Psoas muscle (tissue), 8 donors: ENCODE measurements around the gene ZNF574. TPM values are rescaled to one million over a fixed set of nuclear protein-coding genes. Genes with fewer than 3 reads are reported as not detected.
A peak's percentile ranks its signal among the peaks of the same experiment; 100 is the strongest.

Experiments
- ATAC-seq, 4 donors: fragments of 200-7000 bp; cut with Tn5 transposase; one replicate each; pipeline ENCODE4 v1.9.1; 2020; ENCODE audit warnings: moderate library complexity in 3 of 4, mild to moderate bottlenecking in 2 of 4
- DNase-seq, 2 donors: peaks; one replicate each; pipeline ENCODE4 v3.0.0-alpha.2; 2020
- H3K27ac ChIP-seq: fragments of 200-600 bp; one replicate; pipeline ENCODE4 v1.8.0; 2022
- H3K27me3 ChIP-seq, 3 donors: fragments of 200-600 bp in 1 of 3; one replicate each; pipeline versions ENCODE4 v1.6.1 to v1.8.0; 2013 to 2022; ENCODE audit warnings: low read length in 2 of 3, mild to moderate bottlenecking in 2 of 3, moderate library complexity in 1 of 3; ENCODE audit not compliant: insufficient read depth in 3 of 3
- H3K36me3 ChIP-seq, 2 donors: fragments of 200-600 bp in 1 of 2; one replicate each; pipeline versions ENCODE4 v1.6.1 to v1.8.0; 2013 to 2022; ENCODE audit warnings: low read depth in 1 of 2, mild to moderate bottlenecking in 1 of 2, moderate library complexity in 1 of 2; ENCODE audit not compliant: insufficient read depth in 1 of 2
- H3K4me1 ChIP-seq: fragments of 200-600 bp; one replicate; pipeline ENCODE4 v1.8.0; 2022
- H3K4me3 ChIP-seq: fragments of 200-600 bp; one replicate; pipeline ENCODE4 v1.8.0; 2022; ENCODE audit warnings: mild to moderate bottlenecking
- H3K9me3 ChIP-seq: fragments of 200-600 bp; one replicate; pipeline ENCODE4 v1.8.0; 2022
- WGBS, 3 donors: extraction: QIAGEN DNeasy Blood & Tissue Kit; methylation state at CpG; one replicate each; pipeline versions ENCODE4 v1.1.6 to v1.1.7; 2013; 5-methylcytosine and 5-hydroxymethylcytosine counted together
- intact Hi-C, 2 donors: fragments of 100-400 bp; cut with DNase I; formaldehyde crosslinking; loops; one replicate each; pipeline versions ENCODE4 v1.11.0 to v1.14.2; 2022
- polyA plus RNA-seq, 3 donors: library from polyadenylated mRNA; stranded (reverse); fragments of 200-250 nt; gene quantifications; one replicate each; pipeline ENCODE4 v1.2.3, GENCODE V29; 2013
- total RNA-seq, 4 donors: library from RNA; stranded (reverse); fragmentation: NEBNext Ultra II Directional in 2 of 4; extraction: Animal tissue kit (Norgen Biotek cat#: 25700) in 2 of 4; gene quantifications; one replicate each; pipeline versions ENCODE4 v1.2.1 to v1.2.4, GENCODE V29; 2021 to 2023
- TF ChIP-seq, protein P1 (sequence below): fragments of 200-600 bp; IDR thresholded peaks from one replicate; pipeline ENCODE4 v1.8.0; 2022; ENCODE audit warnings: antibody characterized with exemption
- donor health status: healthy with polysubstance abuse.
- donor health status: DM: no; HTN: no; CAD: no; lungs with moderate emphysema.
- donor health status: Bipolar disorder and iron deficiency.
- donor health status: healthy.
- donor health status: DM: yes; HTN: yes; CAD: no.
- donor health status: DM: no; HTN: no; CAD: no.
- donor health status: DM: no; HTN: no; CAD: no.
- donor health status: DM: yes; HTN: yes; CAD: no.

The ZNF574 gene
- total and polyA plus RNA-seq, 7 donors, result 6.4 to 11.2 (median 8.7) TPM

DNA sequence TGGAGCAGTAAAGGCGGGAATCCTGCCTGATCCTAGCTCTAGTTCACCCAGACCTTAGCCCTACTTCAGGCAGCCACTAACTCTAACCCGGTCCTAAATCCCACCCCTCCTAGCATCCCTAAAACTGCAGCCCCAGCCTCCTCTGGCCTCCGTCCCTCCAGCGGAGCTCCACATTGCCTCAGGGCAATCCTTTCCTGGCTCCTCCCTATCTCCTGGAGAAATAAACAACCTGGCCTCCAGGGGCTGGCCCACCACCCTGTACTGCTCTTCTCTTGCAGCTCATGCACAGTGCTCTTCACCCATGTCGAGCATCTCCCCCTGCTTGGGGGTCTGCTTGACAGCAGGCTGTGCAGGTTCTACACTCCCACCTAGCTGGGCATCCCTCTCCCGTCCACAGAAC, 49.6 kb downstream of the ZNF574 start:
- H3K9me3 ChIP-seq, result no peaks in the 10 kb centered on the region
- 49 to 61% (median 52%) methylated on average over 6 of the region's 6 CpGs for WGBS, 3 donors
- no peak overlapping the region for H3K27ac ChIP-seq
- ATAC-seq, result no peak
- DNase-seq, result peak in 1 of 2 donors; percentile 15
- TF ChIP-seq, protein P1, sequence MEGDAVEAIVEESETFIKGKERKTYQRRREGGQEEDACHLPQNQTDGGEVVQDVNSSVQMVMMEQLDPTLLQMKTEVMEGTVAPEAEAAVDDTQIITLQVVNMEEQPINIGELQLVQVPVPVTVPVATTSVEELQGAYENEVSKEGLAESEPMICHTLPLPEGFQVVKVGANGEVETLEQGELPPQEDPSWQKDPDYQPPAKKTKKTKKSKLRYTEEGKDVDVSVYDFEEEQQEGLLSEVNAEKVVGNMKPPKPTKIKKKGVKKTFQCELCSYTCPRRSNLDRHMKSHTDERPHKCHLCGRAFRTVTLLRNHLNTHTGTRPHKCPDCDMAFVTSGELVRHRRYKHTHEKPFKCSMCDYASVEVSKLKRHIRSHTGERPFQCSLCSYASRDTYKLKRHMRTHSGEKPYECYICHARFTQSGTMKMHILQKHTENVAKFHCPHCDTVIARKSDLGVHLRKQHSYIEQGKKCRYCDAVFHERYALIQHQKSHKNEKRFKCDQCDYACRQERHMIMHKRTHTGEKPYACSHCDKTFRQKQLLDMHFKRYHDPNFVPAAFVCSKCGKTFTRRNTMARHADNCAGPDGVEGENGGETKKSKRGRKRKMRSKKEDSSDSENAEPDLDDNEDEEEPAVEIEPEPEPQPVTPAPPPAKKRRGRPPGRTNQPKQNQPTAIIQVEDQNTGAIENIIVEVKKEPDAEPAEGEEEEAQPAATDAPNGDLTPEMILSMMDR, result no peak
- intact Hi-C loops, result no loop called here
- no peaks in the 10 kb centered on the region for H3K36me3 ChIP-seq
- no peaks in the 10 kb centered on the region for H3K4me1 ChIP-seq
- no peak overlapping the region for H3K4me3 ChIP-seq
- H3K27me3 ChIP-seq, result peaks cover 0 to 13% (median 0%) of the 10 kb centered on the region in 3 donors

DNA sequence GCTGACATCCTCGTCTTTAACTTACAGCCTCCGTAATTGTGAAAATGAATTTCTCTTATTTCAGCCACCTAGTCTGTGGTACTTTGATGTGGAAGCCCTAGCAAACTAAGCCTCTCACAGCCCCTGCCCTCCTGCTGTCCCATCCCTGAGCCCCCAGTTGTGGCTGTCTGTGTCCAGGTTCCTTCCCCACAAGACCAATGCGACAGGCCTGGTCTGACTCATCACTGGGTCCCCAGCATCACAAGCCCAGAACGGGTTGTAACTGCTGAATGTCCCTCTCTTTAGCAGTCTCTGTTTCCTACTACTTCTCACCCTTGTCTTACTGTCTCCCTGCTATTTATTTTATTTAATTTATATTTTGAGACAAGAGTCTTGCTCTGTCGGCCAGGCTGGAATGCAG, 50.6 kb downstream of the ZNF574 start:
- WGBS, 3 donors, result 75 to 85% (median 76%) methylated on average over 5 of the region's 5 CpGs
- H3K4me3 ChIP-seq, result no peak overlapping the region
- H3K27ac ChIP-seq, result no peak overlapping the region
- no peaks in the 10 kb centered on the region for H3K4me1 ChIP-seq
- peaks cover 0 to 19% (median under 1%) of the 10 kb centered on the region in 3 donors for H3K27me3 ChIP-seq
- no peak for DNase-seq
- H3K36me3 ChIP-seq, result no peaks in the 10 kb centered on the region
- no peaks in the 10 kb centered on the region for H3K9me3 ChIP-seq
- no peak for ATAC-seq
- TF ChIP-seq, protein P1, result no peak
- intact Hi-C loops, result no loop called here

DNA sequence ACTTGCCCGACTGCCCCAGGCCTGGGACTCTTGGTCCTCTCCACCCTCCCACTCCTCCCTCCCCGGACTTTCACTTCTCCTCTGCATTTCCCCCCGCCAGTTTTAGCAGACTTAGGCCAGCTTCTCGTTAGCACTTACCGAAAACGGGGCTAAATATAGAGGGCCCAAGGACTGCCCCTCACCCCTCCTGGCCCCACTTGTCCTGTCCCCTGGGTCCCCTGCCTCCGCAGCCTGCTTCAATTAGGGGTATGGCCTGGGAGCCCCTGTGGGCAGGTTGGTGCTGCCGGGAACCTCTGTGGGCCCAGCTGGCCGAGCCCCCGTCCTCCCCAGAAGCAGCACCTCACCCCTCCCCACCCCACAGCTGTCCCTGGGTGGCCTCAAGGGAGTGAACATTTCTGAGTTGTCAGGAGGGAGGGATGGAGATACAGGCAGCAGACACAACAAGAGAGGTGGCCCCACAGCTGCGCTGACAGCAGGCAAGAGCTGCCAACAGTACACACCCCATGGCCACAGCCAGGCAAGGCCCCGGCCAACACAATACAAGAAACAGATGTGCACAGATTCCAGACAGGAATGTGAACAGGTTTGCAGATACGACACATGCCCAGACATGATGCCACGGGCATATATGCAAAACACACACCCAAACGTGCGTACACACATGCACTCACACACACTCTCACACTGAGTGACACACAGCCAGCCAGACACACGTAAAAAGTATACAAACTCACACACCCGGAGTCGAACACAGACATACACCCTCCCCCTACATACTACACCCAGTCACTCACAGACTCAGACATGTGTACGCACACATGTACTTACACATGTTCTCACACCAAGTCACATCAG, 53.7 kb downstream of the ZNF574 start:
- Histone ChIP-seq H3K36me3 (no peaks in the 10 kb centered on the region), H3K9me3 (no peaks in the 10 kb centered on the region), H3K4me3 (no peak overlapping the region), H3K27ac (no peak overlapping the region), H3K27me3 (peaks cover 0 to 37% (median 12%) of the 10 kb centered on the region in 3 donors), H3K4me1 (peaks cover 3% of the 10 kb centered on the region)
- 30 to 33% (median 31%) methylated on average over 20 of the region's 20 CpGs for WGBS, 3 donors
- intact Hi-C loops, result loop anchor here (5.0 to 10.0 kb wide), 5 partner anchors 165 to 305 kb away; partner anchors contain the start of genes CNFN (in 1 of the 2) and MEGF8 (in 1 of the 2)
- ATAC-seq (no peak), DNase-seq (peak; percentile 37 to 61)
- TF ChIP-seq, protein P1, result no peak

DNA sequence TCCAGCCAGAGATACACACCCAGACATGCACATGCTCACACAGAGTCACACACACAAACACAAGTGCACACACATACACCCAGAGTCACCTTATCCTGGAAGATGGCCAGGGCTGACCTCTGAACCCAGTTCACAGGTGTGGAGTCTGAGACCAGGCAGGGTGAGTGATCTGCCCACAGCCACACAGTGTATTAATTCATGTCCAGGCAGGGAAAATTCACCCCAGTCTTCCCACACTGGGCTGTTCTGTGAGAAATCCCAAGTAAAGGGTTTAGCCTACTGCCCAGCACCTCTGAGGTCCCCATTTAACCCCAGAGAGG, 54.2 kb downstream of the ZNF574 start:
- DNase-seq (no peak), ATAC-seq (no peak)
- no peak overlapping the region for H3K27ac ChIP-seq
- intact Hi-C loops, result loop anchor here (5.0 to 10.0 kb wide), 5 partner anchors 165 to 305 kb away; partner anchors contain the start of genes CNFN (in 1 of the 2) and MEGF8 (in 1 of the 2)
- no peaks in the 10 kb centered on the region for H3K36me3 ChIP-seq
- no peaks in the 10 kb centered on the region for H3K9me3 ChIP-seq
- H3K4me1 ChIP-seq, result peaks cover 3% of the 10 kb centered on the region
- peaks cover 0 to 32% (median 12%) of the 10 kb centered on the region in 3 donors for H3K27me3 ChIP-seq
- no peak overlapping the region for H3K4me3 ChIP-seq
- TF ChIP-seq, protein P1, result no peak

Other genes starting within 250 kb of the ZNF574 start
- gene LYPD4, start 231.5 kb upstream of the ZNF574 start, total RNA-seq, result not detected
- gene LYPD4, start 231.5 kb upstream of the ZNF574 start, polyA plus RNA-seq, result not detected
- gene DMRTC2, start 231.1 kb upstream of the ZNF574 start, total RNA-seq, result not detected
- gene DMRTC2, start 231.1 kb upstream of the ZNF574 start, polyA plus RNA-seq, result not detected
- gene RPS19, start 215.9 kb upstream of the ZNF574 start, total RNA-seq, result 100 to 1,000 TPM; 593 to 962 (median 730) TPM
- 1,000 to 10,000 TPM; 1,218 to 2,236 (median 1,284) TPM for gene RPS19, start 215.9 kb upstream of the ZNF574 start, polyA plus RNA-seq
- 1 to 10 TPM in 2 of 4 donors, under 1 TPM in 2; 0.30 to 1.4 (median 0.91) TPM for gene CD79A, start 198.9 kb upstream of the ZNF574 start, total RNA-seq
- 1 to 10 TPM in 1 of 3 donors, under 1 TPM in 2; 0.30 to 1.3 (median 0.87) TPM for gene CD79A, start 198.9 kb upstream of the ZNF574 start, polyA plus RNA-seq
- gene ARHGEF1, start 193.0 kb upstream of the ZNF574 start, total RNA-seq, result 10 to 100 TPM; 15.8 to 22.2 (median 21.3) TPM
- 10 to 100 TPM; 20.4 to 28.0 (median 20.7) TPM for gene ARHGEF1, start 193.0 kb upstream of the ZNF574 start, polyA plus RNA-seq
- not detected for gene ERFL, start 147.7 kb upstream of the ZNF574 start, total RNA-seq
- gene ERFL, start 147.7 kb upstream of the ZNF574 start, polyA plus RNA-seq, result under 1 TPM in 1 of 3 donors, not detected in 2; 0.03 TPM
- gene RABAC1, start 116.8 kb upstream of the ZNF574 start, total RNA-seq, result 10 to 100 TPM; 48.9 to 65.3 (median 55.9) TPM
- gene RABAC1, start 116.8 kb upstream of the ZNF574 start, polyA plus RNA-seq, result 100 to 1,000 TPM in 2 of 3 donors, 10 to 100 TPM in 1; 97.6 to 131 (median 102) TPM
- gene ATP1A3, start 81.9 kb upstream of the ZNF574 start, total RNA-seq, result under 1 TPM in 2 of 4 donors, not detected in 2; 0.15 to 0.24 TPM
- gene ATP1A3, start 81.9 kb upstream of the ZNF574 start, polyA plus RNA-seq, result under 1 TPM in 2 of 3 donors, not detected in 1; 0.12 to 0.17 TPM
- gene GRIK5, start 6.0 kb upstream of the ZNF574 start, total RNA-seq, result under 1 TPM; 0.42 to 0.88 (median 0.54) TPM
- gene GRIK5, start 6.0 kb upstream of the ZNF574 start, polyA plus RNA-seq, result under 1 TPM; 0.26 to 0.45 (median 0.29) TPM
- under 1 TPM; 0.30 to 0.86 (median 0.58) TPM for gene POU2F2, start 56.3 kb downstream of the ZNF574 start, total RNA-seq
- gene POU2F2, start 56.3 kb downstream of the ZNF574 start, polyA plus RNA-seq, result under 1 TPM; 0.14 to 0.46 (median 0.26) TPM
- gene DEDD2, start 141.5 kb downstream of the ZNF574 start, total RNA-seq, result 10 to 100 TPM in 3 of 4 donors, 1 to 10 TPM in 1; 8.8 to 22.5 (median 11.6) TPM
- 10 to 100 TPM; 11.6 to 26.1 (median 20.5) TPM for gene DEDD2, start 141.5 kb downstream of the ZNF574 start, polyA plus RNA-seq
- 1 to 10 TPM; 4.2 to 7.9 (median 6.0) TPM for gene ZNF526, start 144.1 kb downstream of the ZNF574 start, total RNA-seq
- 1 to 10 TPM; 3.4 to 7.4 (median 5.0) TPM for gene ZNF526, start 144.1 kb downstream of the ZNF574 start, polyA plus RNA-seq
- gene GSK3A, start 166.4 kb downstream of the ZNF574 start, total RNA-seq, result 10 to 100 TPM; 48.7 to 64.8 (median 58.1) TPM
- gene GSK3A, start 166.4 kb downstream of the ZNF574 start, polyA plus RNA-seq, result 100 to 1,000 TPM in 1 of 3 donors, 10 to 100 TPM in 2; 70.1 to 117 (median 81.1) TPM
- gene ERF, start 179.0 kb downstream of the ZNF574 start, total RNA-seq, result 10 to 100 TPM; 10.0 to 13.5 (median 11.8) TPM
- 10 to 100 TPM in 2 of 3 donors, 1 to 10 TPM in 1; 7.1 to 11.7 (median 11.4) TPM for gene ERF, start 179.0 kb downstream of the ZNF574 start, polyA plus RNA-seq
- gene CIC, start 193.1 kb downstream of the ZNF574 start, total RNA-seq, result 10 to 100 TPM; 28.8 to 55.0 (median 44.2) TPM
- gene CIC, start 193.1 kb downstream of the ZNF574 start, polyA plus RNA-seq, result 10 to 100 TPM; 17.1 to 39.3 (median 18.1) TPM
- gene PRR19, start 226.0 kb downstream of the ZNF574 start, total RNA-seq, result under 1 TPM in 2 of 4 donors, not detected in 2; 0.19 to 0.51 TPM
- gene PRR19, start 226.0 kb downstream of the ZNF574 start, polyA plus RNA-seq, result under 1 TPM; 0.17 to 0.73 (median 0.60) TPM
- 1 to 10 TPM; 4.0 to 7.4 (median 6.4) TPM for gene PAFAH1B3, start 226.5 kb downstream of the ZNF574 start, total RNA-seq
- 10 to 100 TPM; 12.8 to 17.1 (median 14.8) TPM for gene PAFAH1B3, start 226.5 kb downstream of the ZNF574 start, polyA plus RNA-seq
- gene TMEM145, start 237.1 kb downstream of the ZNF574 start, total RNA-seq, result 1 to 10 TPM in 1 of 4 donors, under 1 TPM in 2, not detected in 1; 0.50 to 1.1 (median 0.52) TPM
- gene TMEM145, start 237.1 kb downstream of the ZNF574 start, polyA plus RNA-seq, result 1 to 10 TPM in 1 of 3 donors, under 1 TPM in 2; 0.21 to 2.5 (median 0.57) TPM
- 10 to 100 TPM in 3 of 4 donors, 1 to 10 TPM in 1; 7.9 to 21.1 (median 16.8) TPM for gene MEGF8, start 249.5 kb downstream of the ZNF574 start, total RNA-seq
- 1 to 10 TPM; 3.3 to 8.1 (median 4.3) TPM for gene MEGF8, start 249.5 kb downstream of the ZNF574 start, polyA plus RNA-seq